Measurements from ENCODE around the gene PSMA4.

Gene PSMA4

DNA sequence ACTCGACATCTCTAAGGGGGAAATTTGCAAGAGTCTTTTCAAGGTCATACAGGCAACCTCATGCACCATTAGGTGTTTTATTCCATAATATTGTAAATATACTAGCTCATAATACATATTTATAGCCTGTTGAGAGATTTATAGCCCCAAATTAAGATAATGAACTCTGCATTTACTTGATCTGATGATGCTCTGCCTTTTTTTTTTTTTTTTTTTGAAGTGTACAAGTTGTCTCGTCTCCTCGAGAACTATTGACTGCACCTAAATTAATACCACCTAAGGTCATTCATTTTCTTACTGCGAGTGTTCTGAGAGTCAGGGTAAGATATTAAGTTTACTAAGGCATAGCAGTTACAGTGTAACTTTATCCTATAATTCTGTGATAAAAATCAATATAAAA lies 31.1 kb downstream of the PSMA4 start:
- no peak overlapping the region for H3K27ac ChIP-seq
- TF ChIP-seq ZFX (IDR thresholded peaks at IDR 0.05), result no peak
- TF ChIP-seq, protein P1, sequence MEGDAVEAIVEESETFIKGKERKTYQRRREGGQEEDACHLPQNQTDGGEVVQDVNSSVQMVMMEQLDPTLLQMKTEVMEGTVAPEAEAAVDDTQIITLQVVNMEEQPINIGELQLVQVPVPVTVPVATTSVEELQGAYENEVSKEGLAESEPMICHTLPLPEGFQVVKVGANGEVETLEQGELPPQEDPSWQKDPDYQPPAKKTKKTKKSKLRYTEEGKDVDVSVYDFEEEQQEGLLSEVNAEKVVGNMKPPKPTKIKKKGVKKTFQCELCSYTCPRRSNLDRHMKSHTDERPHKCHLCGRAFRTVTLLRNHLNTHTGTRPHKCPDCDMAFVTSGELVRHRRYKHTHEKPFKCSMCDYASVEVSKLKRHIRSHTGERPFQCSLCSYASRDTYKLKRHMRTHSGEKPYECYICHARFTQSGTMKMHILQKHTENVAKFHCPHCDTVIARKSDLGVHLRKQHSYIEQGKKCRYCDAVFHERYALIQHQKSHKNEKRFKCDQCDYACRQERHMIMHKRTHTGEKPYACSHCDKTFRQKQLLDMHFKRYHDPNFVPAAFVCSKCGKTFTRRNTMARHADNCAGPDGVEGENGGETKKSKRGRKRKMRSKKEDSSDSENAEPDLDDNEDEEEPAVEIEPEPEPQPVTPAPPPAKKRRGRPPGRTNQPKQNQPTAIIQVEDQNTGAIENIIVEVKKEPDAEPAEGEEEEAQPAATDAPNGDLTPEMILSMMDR (conservative IDR thresholded peaks at IDR 0.05), result no peak

DNA sequence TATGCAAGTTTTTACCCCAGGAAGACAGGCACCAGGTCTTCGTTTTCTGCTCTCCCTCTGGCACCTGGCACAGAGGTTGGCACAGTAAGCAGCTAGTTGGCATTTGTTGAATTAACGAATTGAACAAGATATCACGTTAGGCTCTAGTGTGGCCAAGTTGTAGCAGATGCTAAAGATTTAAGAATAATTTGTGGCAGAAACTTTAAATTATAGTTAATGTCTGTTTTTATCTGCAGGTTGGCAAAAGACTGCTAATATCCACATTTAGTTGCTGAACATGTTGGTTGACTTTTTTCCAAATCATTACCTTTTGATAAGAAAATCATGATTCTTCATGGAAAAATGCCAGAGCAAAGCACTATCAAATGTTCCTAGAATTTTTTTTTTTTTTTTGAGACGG lies 33.2 kb downstream of the PSMA4 start:
- TF ChIP-seq ZFX (IDR thresholded peaks at IDR 0.05), result no peak
- TF ChIP-seq, protein P1 (conservative IDR thresholded peaks at IDR 0.05), result no peak
- no peak overlapping the region for H3K27ac ChIP-seq

DNA sequence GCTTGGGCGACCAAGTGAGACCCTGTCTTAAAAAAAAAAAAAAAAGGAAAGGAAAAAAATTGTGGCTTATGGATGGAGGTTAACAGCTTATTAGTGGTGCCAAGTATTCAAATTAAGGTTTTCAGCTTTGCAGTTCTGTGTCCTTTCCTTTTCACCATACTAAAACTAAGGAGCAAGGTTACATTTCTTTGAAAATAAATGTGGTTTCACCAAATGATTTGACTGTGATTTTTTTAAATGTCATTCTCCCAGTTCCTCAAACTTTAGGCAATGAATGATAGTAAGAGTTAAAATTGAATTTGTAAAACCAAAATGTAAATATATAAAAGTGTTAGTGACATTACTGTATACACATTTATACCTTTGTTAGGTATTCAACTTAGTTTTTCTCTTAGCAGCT lies 34.7 kb downstream of the PSMA4 start:
- no peak for TF ChIP-seq ZFX (IDR thresholded peaks at IDR 0.05)
- TF ChIP-seq, protein P1 (conservative IDR thresholded peaks at IDR 0.05), result no peak
- no peak overlapping the region for H3K27ac ChIP-seq

DNA sequence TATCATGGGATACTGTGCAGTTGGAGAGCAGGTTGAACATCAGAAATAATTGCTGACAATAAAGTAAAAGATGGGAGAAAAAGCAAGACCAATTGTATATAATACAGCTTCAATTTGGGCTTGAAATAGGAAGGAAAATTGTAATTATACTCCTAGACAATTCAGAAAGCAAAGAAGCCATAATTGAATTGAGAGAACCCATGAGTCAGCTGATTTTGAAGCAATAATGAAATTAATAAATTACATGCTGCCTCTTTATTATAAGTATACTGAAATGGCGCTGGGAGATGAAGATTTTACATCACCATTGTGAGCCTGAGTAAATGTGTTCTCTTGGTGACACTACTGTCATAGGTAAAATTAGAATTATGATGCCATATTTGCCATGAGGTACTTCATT lies 57.3 kb downstream of the PSMA4 start:
- TF ChIP-seq, protein P1 (conservative IDR thresholded peaks at IDR 0.05), result no peak
- TF ChIP-seq ZFX (IDR thresholded peaks at IDR 0.05), result no peak
- H3K27ac ChIP-seq, result no peak overlapping the region

DNA sequence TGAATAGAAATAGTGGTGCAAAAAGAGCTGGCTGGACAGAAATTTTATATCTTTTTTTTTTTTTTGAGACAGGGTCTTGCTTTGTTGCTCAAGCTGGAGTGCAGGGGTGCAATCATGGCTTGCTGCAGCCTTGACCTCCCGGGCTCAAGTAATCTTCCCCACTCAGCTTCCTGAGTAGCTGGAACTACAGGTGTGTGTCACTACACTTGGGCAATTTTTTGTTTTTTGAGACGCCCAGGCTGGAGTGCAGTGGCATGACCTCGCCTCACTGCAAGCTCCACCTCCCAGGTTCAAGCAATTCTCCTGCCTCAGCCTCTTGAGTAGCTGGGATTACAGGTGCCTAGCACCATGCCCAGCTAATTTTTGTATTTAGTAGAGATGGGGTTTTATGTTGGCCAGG lies 58.1 kb downstream of the PSMA4 start:
- no peak for TF ChIP-seq ZFX (IDR thresholded peaks at IDR 0.05)
- TF ChIP-seq, protein P1 (conservative IDR thresholded peaks at IDR 0.05), result no peak

DNA sequence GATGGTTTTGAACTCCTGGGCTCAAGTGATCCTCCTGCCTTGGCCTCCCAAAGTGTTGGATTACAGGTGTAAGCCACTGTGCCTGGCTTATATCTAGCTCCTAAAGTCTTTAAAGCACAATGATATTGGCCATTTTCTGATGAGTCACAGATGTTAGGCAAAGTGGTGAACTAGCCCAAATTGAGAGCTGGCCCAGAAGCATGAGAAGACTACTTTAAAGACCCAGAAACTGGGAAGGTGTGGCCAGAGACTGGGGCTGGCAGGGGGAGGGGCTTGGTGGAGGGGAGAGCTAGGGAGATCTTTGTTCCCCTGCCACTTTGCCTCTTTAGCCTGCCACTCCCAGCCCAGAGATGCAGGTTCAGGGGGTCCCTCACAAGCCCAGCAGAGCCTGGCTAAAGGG lies 58.9 kb downstream of the PSMA4 start:
- no peak for TF ChIP-seq ZFX (IDR thresholded peaks at IDR 0.05)
- TF ChIP-seq, protein P1 (conservative IDR thresholded peaks at IDR 0.05), result no peak

More for the DNA sequence above, 58.1 kb downstream of the PSMA4 start:
- no peak overlapping the region for H3K27ac ChIP-seq

More for the DNA sequence above, 58.9 kb downstream of the PSMA4 start:
- no peak overlapping the region for H3K27ac ChIP-seq
